Tibial artery (tissue), 4 donors: ENCODE data around the gene LCK.

Source experiments
- DNase-seq, 2 donors: peaks; one replicate each; pipeline ENCODE4 v3.0.0-alpha.2; 2019
- H3K27ac ChIP-seq, 2 donors: fragments of 200-600 bp; sonication (generic) in 1 of 2; 1 replicate in 1 of 2; 2 replicates in 1 of 2; pipeline ENCODE4 v1.5.1; 2018 to 2019; ENCODE audit warnings: mild to moderate bottlenecking in 1 of 2
- H3K27me3 ChIP-seq, 2 donors: fragments of 200-600 bp; sonication (generic) in 1 of 2; one replicate each; pipeline versions ENCODE4 v1.5.1 to v1.6.0; 2016 to 2019
- H3K36me3 ChIP-seq, 3 donors: fragments of 200-600 bp; sonication (generic) in 2 of 3; one replicate each; pipeline ENCODE4 v1.5.1; 2016 to 2019; ENCODE audit warnings: mild to moderate bottlenecking in 2 of 3
- H3K4me1 ChIP-seq, 4 donors: fragments of 200-600 bp; sonication (generic) in 2 of 4; 1 replicate in 3 of 4; 2 replicates in 1 of 4; pipeline ENCODE4 v1.5.1; 2016 to 2019
- H3K4me3 ChIP-seq, 2 donors: fragments of 200-600 bp; sonication (generic) in 1 of 2; 1 replicate in 1 of 2; 2 replicates in 1 of 2; pipeline ENCODE4 v1.5.1; 2018 to 2019; ENCODE audit warnings: mild to moderate bottlenecking in 2 of 2
- H3K9me3 ChIP-seq, 3 donors: fragments of 200-600 bp; sonication (generic) in 1 of 3; one replicate each; pipeline ENCODE4 v1.5.1; 2016 to 2019
- CTCF ChIP-seq, 2 experiments: fragments of 200-600 bp in 1 of 2; fragments of 450-650 bp in 1 of 2; IDR thresholded peaks; one replicate each; pipeline ENCODE4 v1.5.1; 2017 to 2019; ENCODE audit warnings: antibody characterized with exemption in 2 of 2, mild to moderate bottlenecking in 1 of 2, moderate library complexity in 1 of 2
- intact Hi-C: fragments of 100-400 bp; cut with DNase I; formaldehyde crosslinking; loops from one replicate; pipeline ENCODE4 v1.15.0; 2023; ENCODE audit warnings: low total_unique reads

The LCK gene

GRCh38 chr1:32240140-32240951 lies 10.7 kb upstream of the LCK start:
- intact Hi-C loops: loop anchor here (5.0 kb wide), 1 partner anchor 33 kb away; the partner anchor contains the start of genes DCDC2B and IQCC
- TF ChIP-seq CTCF (IDR thresholded peaks at IDR 0.05): peak; percentile 28 to 29
- Histone ChIP-seq H3K27me3 (no peaks in the 10 kb centered on the region), H3K4me3 (peak overlapping the region; percentile 60 to 61), H3K36me3 (peaks cover 0 to 3% (median 0%) of the 10 kb centered on the region in 3 donors), H3K4me1 (peaks cover 0 to 22% (median 19%) of the 10 kb centered on the region in 4 donors), H3K9me3 (no peaks in the 10 kb centered on the region), H3K27ac (peak overlapping the region; percentile 77 to 87)
- peak; percentile 69 to 91 for DNase-seq

GRCh38 chr1:32241001-32241763 lies 9.9 kb upstream of the LCK start:
- Histone ChIP-seq H3K36me3 (no peaks in the 10 kb centered on the region), H3K27ac (peak overlapping the region; percentile 77 to 87), H3K4me1 (peaks cover 0 to 22% (median 19%) of the 10 kb centered on the region in 4 donors), H3K9me3 (no peaks in the 10 kb centered on the region), H3K4me3 (peak overlapping the region; percentile 60 to 61), H3K27me3 (no peaks in the 10 kb centered on the region)
- intact Hi-C loops: loop anchor here (5.0 kb wide), 1 partner anchor 34 kb away; the partner anchor contains the start of genes DCDC2B and IQCC
- peak; percentile 55 to 85 for DNase-seq
- TF ChIP-seq CTCF (IDR thresholded peaks at IDR 0.05): no peak

GRCh38 chr1:32242341-32242851 lies 8.7 kb upstream of the LCK start:
- Histone ChIP-seq H3K27ac (peak overlapping the region in 1 of 2 donors; percentile 77), H3K27me3 (no peaks in the 10 kb centered on the region), H3K4me1 (peaks cover 0 to 34% (median 28%) of the 10 kb centered on the region in 4 donors), H3K9me3 (no peaks in the 10 kb centered on the region), H3K4me3 (no peak overlapping the region), H3K36me3 (no peaks in the 10 kb centered on the region)
- no peak for TF ChIP-seq CTCF (IDR thresholded peaks at IDR 0.05)
- intact Hi-C loops: loop anchor here (5.0 kb wide), 1 partner anchor 35 kb away; the partner anchor contains the start of genes DCDC2B and IQCC
- peak in 1 of 2 donors; percentile 31 for DNase-seq

- intact Hi-C loops: no loop called here
- H3K4me3 ChIP-seq: no peak within 1 kb of the TSS
- no peaks in the 10 kb centered on the region for H3K27me3 ChIP-seq
- peaks cover 0 to 32% (median 21%) of the 10 kb centered on the region in 4 donors for H3K4me1 ChIP-seq
- peak within 1 kb of the TSS; percentile 6 to 31 for H3K27ac ChIP-seq
- DNase-seq: peak; percentile 53 to 74
- no peaks in the 10 kb centered on the region for H3K36me3 ChIP-seq
- no peaks in the 10 kb centered on the region for H3K9me3 ChIP-seq
- TF ChIP-seq CTCF (IDR thresholded peaks at IDR 0.05): no peak
These were observed 4.2 kb upstream of the LCK start, which contains the start of gene FAM167B for GRCh38 chr1:32246888-32247273. Gene FAM167B, plus strand, starts transcription at chr1:32247222. Its CDS starts 200 bp downstream, at chr1:32247422.

GRCh38 chr1:32247452-32247851 lies 3.6 kb upstream of the LCK start:
- DNase-seq: no peak
- no peak for TF ChIP-seq CTCF (IDR thresholded peaks at IDR 0.05)
- Histone ChIP-seq H3K9me3 (no peaks in the 10 kb centered on the region), H3K36me3 (no peaks in the 10 kb centered on the region), H3K27me3 (no peaks in the 10 kb centered on the region), H3K27ac (peak overlapping the region; percentile 6 to 31), H3K4me1 (peaks cover 0 to 29% (median 19%) of the 10 kb centered on the region in 4 donors), H3K4me3 (no peak overlapping the region)
- intact Hi-C loops: no loop called here
